PC-9 (cell line): ENCODE results near the gene IL16.

ENCODE experiments used
- EZH2 ChIP-seq: fragments of 200-600 bp; sonication (generic); IDR thresholded peaks from 2 replicates; pipeline ENCODE4 v1.8.0; 2017; ENCODE audit warnings: antibody characterized with exemption, low read depth
- TF ChIP-seq, protein P1 (sequence below): fragments of 200-600 bp; sonication (generic); conservative IDR thresholded peaks from 2 replicates; pipeline ENCODE4 v1.6.1; 2017; ENCODE audit warnings: mixed run types, antibody characterized with exemption, mild to moderate bottlenecking, moderate library complexity

DNA sequence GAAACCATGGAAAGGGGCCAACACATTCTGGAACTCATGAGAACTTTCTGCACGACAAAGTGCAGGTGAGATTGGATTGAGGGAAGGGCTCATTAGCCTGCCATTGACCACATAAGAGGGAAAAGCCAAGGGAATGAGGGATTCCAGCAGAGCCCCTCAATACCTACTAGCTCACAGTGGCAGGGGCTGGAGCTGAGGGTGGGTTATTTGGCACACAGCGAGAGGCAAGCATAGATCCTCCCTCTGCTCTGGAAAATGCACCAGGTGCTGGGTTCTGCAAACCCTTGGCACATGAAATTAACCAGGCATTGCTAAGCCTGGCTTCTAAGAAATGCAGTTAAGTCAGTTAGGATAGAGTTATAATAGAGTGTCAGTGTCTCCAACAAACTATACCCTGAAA is 60.8 kb downstream of the IL16 start:
- TF ChIP-seq, protein P1, sequence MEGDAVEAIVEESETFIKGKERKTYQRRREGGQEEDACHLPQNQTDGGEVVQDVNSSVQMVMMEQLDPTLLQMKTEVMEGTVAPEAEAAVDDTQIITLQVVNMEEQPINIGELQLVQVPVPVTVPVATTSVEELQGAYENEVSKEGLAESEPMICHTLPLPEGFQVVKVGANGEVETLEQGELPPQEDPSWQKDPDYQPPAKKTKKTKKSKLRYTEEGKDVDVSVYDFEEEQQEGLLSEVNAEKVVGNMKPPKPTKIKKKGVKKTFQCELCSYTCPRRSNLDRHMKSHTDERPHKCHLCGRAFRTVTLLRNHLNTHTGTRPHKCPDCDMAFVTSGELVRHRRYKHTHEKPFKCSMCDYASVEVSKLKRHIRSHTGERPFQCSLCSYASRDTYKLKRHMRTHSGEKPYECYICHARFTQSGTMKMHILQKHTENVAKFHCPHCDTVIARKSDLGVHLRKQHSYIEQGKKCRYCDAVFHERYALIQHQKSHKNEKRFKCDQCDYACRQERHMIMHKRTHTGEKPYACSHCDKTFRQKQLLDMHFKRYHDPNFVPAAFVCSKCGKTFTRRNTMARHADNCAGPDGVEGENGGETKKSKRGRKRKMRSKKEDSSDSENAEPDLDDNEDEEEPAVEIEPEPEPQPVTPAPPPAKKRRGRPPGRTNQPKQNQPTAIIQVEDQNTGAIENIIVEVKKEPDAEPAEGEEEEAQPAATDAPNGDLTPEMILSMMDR = no peak
- TF ChIP-seq EZH2 = no peak
